Esophagus muscularis mucosa (tissue), 4 donors: ENCODE data around the gene QRFPR. TPM values are rescaled to one million over a fixed set of nuclear protein-coding genes. Genes with fewer than 3 reads are reported as not detected.

Source experiments
- DNase-seq: peaks from one replicate; pipeline ENCODE4 v3.0.0-alpha.2; 2017; ENCODE audit errors: extremely low spot score
- H3K27ac ChIP-seq, 4 donors: fragments of 200-600 bp; sonication (generic); replicated peaks in 1 of 4; 1 replicate in 3 of 4; 2 replicates in 1 of 4; pipeline ENCODE4 v1.5.1; 2016 to 2019; ENCODE audit warnings: mild to moderate bottlenecking in 1 of 4
- H3K27me3 ChIP-seq, 4 donors: fragments of 200-600 bp; sonication (generic); one replicate each; pipeline versions ENCODE4 v1.5.1 to v1.6.0; 2016 to 2019
- H3K36me3 ChIP-seq, 4 donors: fragments of 200-600 bp; sonication (generic); one replicate each; pipeline ENCODE4 v1.5.1; 2016 to 2019
- H3K4me1 ChIP-seq, 4 donors: fragments of 200-600 bp; sonication (generic); one replicate each; pipeline ENCODE4 v1.5.1; 2016 to 2019
- H3K4me3 ChIP-seq, 4 donors: fragments of 200-600 bp; sonication (generic); 1 replicate in 2 of 4; 2 replicates in 2 of 4; pipeline ENCODE4 v1.5.1; 2016 to 2019; ENCODE audit warnings: mild to moderate bottlenecking in 4 of 4, moderate library complexity in 1 of 4
- H3K9me3 ChIP-seq, 4 donors: fragments of 200-600 bp; sonication (generic); 1 replicate in 3 of 4; 2 replicates in 1 of 4; pipeline ENCODE4 v1.5.1; 2016 to 2019
- CTCF ChIP-seq, 3 experiments: fragments of 200-600 bp in 2 of 3; fragments of 450-650 bp in 1 of 3; sonication (generic) in 2 of 3; IDR thresholded peaks; one replicate each; pipeline ENCODE4 v1.5.1; 2017 to 2019; ENCODE audit warnings: antibody characterized with exemption in 3 of 3, mild to moderate bottlenecking in 2 of 3, moderate library complexity in 1 of 3
- EP300 ChIP-seq: sonication (generic); formaldehyde crosslinking; IDR thresholded peaks from one replicate; pipeline ENCODE4 v1.6.1; 2017; ENCODE audit warnings: antibody characterized with exemption
- POLR2A ChIP-seq: fragments of 450-650 bp; IDR thresholded peaks from one replicate; pipeline ENCODE4 v1.6.1; 2017; ENCODE audit warnings: antibody characterized with exemption, moderate library complexity, mild to moderate bottlenecking, low read depth
- POLR2AphosphoS5 ChIP-seq, 2 donors: sonication (generic); formaldehyde crosslinking; IDR thresholded peaks; one replicate each; pipeline ENCODE4 v1.6.1; 2017; ENCODE audit warnings: antibody characterized with exemption in 2 of 2
- whole genome bisulfite sequencing: methylation state at CpG from one replicate; pipeline ENCODE4 v1.1.5; 2018; 5-methylcytosine and 5-hydroxymethylcytosine counted together
- intact Hi-C: fragments of 100-400 bp; cut with DNase I; formaldehyde crosslinking; loops from one replicate; pipeline ENCODE4 v1.15.1; 2023
- total RNA-seq, 4 donors: library from RNA; depleted of rRNA; stranded (reverse); fragments of >200 nt; gene quantifications; one replicate each; pipeline versions ENCODE4 v1.1.0 to v1.2.1, GENCODE V29; 2016

The QRFPR gene
- total RNA-seq, 4 donors from 2014 or later = 0.26 TPM; not detected in 3

GRCh38 chr4:121379276-121379675, 1.5 kb downstream of the QRFPR start:
- H3K36me3 ChIP-seq = no peaks in the 10 kb centered on the region
- H3K27me3 ChIP-seq = peaks cover 0 to 39% (median 16%) of the 10 kb centered on the region in 4 donors
- TF ChIP-seq POLR2AphosphoS5 (IDR thresholded peaks at IDR 0.05) = no peak
- no peak for TF ChIP-seq POLR2A
- no peak for TF ChIP-seq EP300
- TF ChIP-seq CTCF (IDR thresholded peaks at IDR 0.05) = no peak
- 92% methylated on average over 3 of the region's 3 CpGs for WGBS
- H3K4me1 ChIP-seq = peaks cover 0 to 11% (median 10%) of the 10 kb centered on the region in 4 donors
- intact Hi-C loops = no loop called here
- H3K27ac ChIP-seq = no peak overlapping the region
- H3K4me3 ChIP-seq = no peak overlapping the region
- DNase-seq = no peak
- H3K9me3 ChIP-seq = no peaks in the 10 kb centered on the region

GRCh38 chr4:121377076-121377475, 3.7 kb downstream of the QRFPR start:
- WGBS = 48% methylated on average over 2 of the region's 2 CpGs
- peaks cover 0 to 11% (median 10%) of the 10 kb centered on the region in 4 donors for H3K4me1 ChIP-seq
- DNase-seq = no peak
- no peak overlapping the region for H3K4me3 ChIP-seq
- H3K36me3 ChIP-seq = no peaks in the 10 kb centered on the region
- no peak overlapping the region for H3K27ac ChIP-seq
- peaks cover 0 to 31% (median 14%) of the 10 kb centered on the region in 4 donors for H3K27me3 ChIP-seq
- H3K9me3 ChIP-seq = no peaks in the 10 kb centered on the region
- TF ChIP-seq EP300 (no peak), CTCF (IDR thresholded peaks at IDR 0.05) (no peak), POLR2AphosphoS5 (IDR thresholded peaks at IDR 0.05) (no peak), POLR2A (no peak)
- intact Hi-C loops = no loop called here

DNA sequence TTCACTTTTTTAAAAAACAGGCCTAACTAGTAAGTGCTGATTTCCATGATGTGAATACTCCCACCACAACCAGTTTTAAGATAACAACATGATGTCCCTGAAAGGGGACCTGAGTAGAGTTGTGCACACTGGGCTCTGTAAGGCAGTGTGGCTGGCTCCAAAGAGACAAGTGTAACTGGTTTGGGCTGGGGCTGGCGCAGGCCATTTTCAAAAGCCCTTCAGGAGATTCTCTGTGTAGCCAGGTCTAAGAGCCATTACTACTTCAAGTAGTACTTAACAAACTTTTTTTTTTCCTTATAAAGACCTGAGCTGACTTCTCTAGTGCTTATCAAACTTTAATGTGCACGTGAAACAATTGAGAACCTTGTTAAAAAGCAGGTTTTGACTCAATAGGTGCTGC, 4.3 kb downstream of the QRFPR start:
- 85% methylated on average over 2 of the region's 2 CpGs for WGBS
- H3K36me3 ChIP-seq = no peaks in the 10 kb centered on the region
- H3K27me3 ChIP-seq = peaks cover 0 to 31% (median 11%) of the 10 kb centered on the region in 4 donors
- intact Hi-C loops = no loop called here
- TF ChIP-seq EP300 (no peak), CTCF (IDR thresholded peaks at IDR 0.05) (no peak), POLR2A (no peak), POLR2AphosphoS5 (IDR thresholded peaks at IDR 0.05) (no peak)
- H3K4me1 ChIP-seq = peaks cover 0 to 11% (median 10%) of the 10 kb centered on the region in 4 donors
- H3K27ac ChIP-seq = no peak overlapping the region
- H3K4me3 ChIP-seq = no peak overlapping the region
- H3K9me3 ChIP-seq = no peaks in the 10 kb centered on the region
- no peak for DNase-seq

DNA sequence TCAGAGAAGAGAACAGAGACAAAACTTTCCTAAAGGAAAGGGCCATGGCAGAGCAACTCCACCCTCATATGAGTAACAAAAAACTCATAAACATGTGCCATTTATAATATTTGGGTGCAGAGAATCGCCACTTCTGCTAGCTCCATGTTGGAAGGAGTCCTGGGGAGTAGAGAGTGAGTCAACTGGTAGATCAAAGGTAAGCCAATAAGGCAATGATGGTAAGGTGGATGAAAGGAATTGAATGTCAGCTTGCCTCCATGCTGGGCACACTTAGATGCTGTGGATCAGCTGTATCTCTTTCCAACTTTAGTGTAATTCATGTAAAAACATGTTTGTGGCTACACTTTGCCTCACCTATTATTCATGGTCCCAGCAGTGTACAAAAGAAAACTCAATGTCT, 4.7 kb downstream of the QRFPR start:
- TF ChIP-seq POLR2A (no peak), POLR2AphosphoS5 (IDR thresholded peaks at IDR 0.05) (no peak), CTCF (IDR thresholded peaks at IDR 0.05) (no peak), EP300 (no peak)
- no peaks in the 10 kb centered on the region for H3K9me3 ChIP-seq
- intact Hi-C loops = no loop called here
- H3K4me1 ChIP-seq = peaks cover 0 to 11% (median 10%) of the 10 kb centered on the region in 4 donors
- no peaks in the 10 kb centered on the region for H3K36me3 ChIP-seq
- H3K27ac ChIP-seq = no peak overlapping the region
- H3K4me3 ChIP-seq = no peak overlapping the region
- no peak for DNase-seq
- H3K27me3 ChIP-seq = peaks cover 0 to 26% (median 10%) of the 10 kb centered on the region in 4 donors
- 60% methylated on average over 1 of the region's 1 CpG for WGBS

DNA sequence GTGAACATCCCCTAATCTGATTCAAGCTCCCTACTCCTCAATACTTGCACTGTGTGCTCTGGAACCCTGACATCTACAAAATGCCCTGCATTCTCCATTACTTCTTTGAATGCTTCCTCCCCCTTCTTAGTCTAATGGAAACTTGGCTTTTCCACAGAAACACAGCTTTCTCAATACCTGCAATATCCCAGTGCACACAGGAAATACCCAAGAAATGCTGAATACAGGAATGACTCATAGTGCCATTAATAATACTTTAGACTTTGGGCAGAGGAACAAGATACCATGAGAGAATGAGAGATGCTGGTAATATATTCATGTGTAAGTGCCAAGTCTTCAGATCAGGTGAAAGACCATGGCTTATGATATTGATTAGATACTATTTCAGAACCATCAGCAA, 5.6 kb downstream of the QRFPR start:
- no peak for TF ChIP-seq POLR2A
- TF ChIP-seq EP300 = no peak
- TF ChIP-seq CTCF (IDR thresholded peaks at IDR 0.05) = no peak
- TF ChIP-seq POLR2AphosphoS5 (IDR thresholded peaks at IDR 0.05) = no peak
- Histone ChIP-seq H3K36me3 (no peaks in the 10 kb centered on the region), H3K4me1 (peaks cover 0 to 2% (median 2%) of the 10 kb centered on the region in 4 donors), H3K27me3 (peaks cover 0 to 18% (median 2%) of the 10 kb centered on the region in 4 donors), H3K27ac (no peak overlapping the region), H3K4me3 (no peak overlapping the region), H3K9me3 (no peaks in the 10 kb centered on the region)
- no peak for DNase-seq
- intact Hi-C loops = no loop called here
